GM21447 (cell line): ENCODE data around the gene IL23A.
A peak's percentile ranks its signal among the peaks of the same experiment; 100 is the strongest.
"Not testable (repeated sequence)": the region's sequence is repeated elsewhere in the genome, so short reads cannot be mapped to it uniquely, and the experiment has no call there.

Experiments used
- ATAC-seq: cut with Tn5 transposase; IDR thresholded peaks from one replicate; pipeline ENCODE4 v1.9.1; 2021; ENCODE audit not compliant: unreplicated experiment

The IL23A gene

GRCh38 chr12:56338308-56339157, at the start of gene IL23A:
IL23A (plus strand) TSS chr12:56338884; CDS start chr12:56339045, 161 bp downstream.
- ATAC-seq = peak; percentile 33

- no peak for ATAC-seq
These were observed 44.9 kb upstream of the IL23A start for GRCh38 chr12:56293795-56294194.

- ATAC-seq = no peak
These were observed 42.4 kb upstream of the IL23A start for GRCh38 chr12:56296295-56296694.

- no peak for ATAC-seq
These were observed 41.3 kb upstream of the IL23A start for GRCh38 chr12:56297400-56297799.

GRCh38 chr12:56298828-56299227, 39.9 kb upstream of the IL23A start:
- ATAC-seq = no peak

- ATAC-seq = no peak
These were observed 39.3 kb upstream of the IL23A start for GRCh38 chr12:56299308-56299852.

GRCh38 chr12:56299853-56300643, 38.6 kb upstream of the IL23A start, which contains the start of gene CS:
CS (minus strand) TSS chr12:56300330; CDS start chr12:56300201, 129 bp downstream.
- ATAC-seq = peak; percentile 89

- no peak for ATAC-seq
These were observed 37.8 kb upstream of the IL23A start for GRCh38 chr12:56300644-56301464.

GRCh38 chr12:56304276-56304675, 34.4 kb upstream of the IL23A start:
- ATAC-seq = no peak

GRCh38 chr12:56304872-56305590, 33.7 kb upstream of the IL23A start:
- no peak for ATAC-seq

- no peak for ATAC-seq
These were observed 31.3 kb upstream of the IL23A start for GRCh38 chr12:56307221-56307965.

- ATAC-seq = no peak
These were observed 30.0 kb upstream of the IL23A start for GRCh38 chr12:56308714-56309113.

GRCh38 chr12:56311003-56311402, 27.7 kb upstream of the IL23A start:
- ATAC-seq = no peak

- ATAC-seq = no peak
These were observed 23.4 kb upstream of the IL23A start for GRCh38 chr12:56315249-56315621.

GRCh38 chr12:56315622-56316473, 22.8 kb upstream of the IL23A start, which contains the start of gene CNPY2:
CNPY2 (minus strand) TSS chr12:56315988; CDS start chr12:56315217, 771 bp downstream.
- ATAC-seq = peak; percentile 90

GRCh38 chr12:56317675-56318074, 21.0 kb upstream of the IL23A start:
- ATAC-seq = no peak

GRCh38 chr12:56321027-56321426, 17.7 kb upstream of the IL23A start:
- no peak for ATAC-seq

GRCh38 chr12:56321610-56322009, 17.1 kb upstream of the IL23A start:
- ATAC-seq = not testable (repeated sequence)
